Astrocyte (in vitro differentiated cells and primary cell): ENCODE measurements around the gene LMNTD2. TPM values are rescaled to one million over a fixed set of nuclear protein-coding genes. Genes with fewer than 3 reads are reported as not detected.

ENCODE experiments used
- DNase-seq: peaks from one replicate; pipeline ENCODE4 v3.0.0-alpha.2; 2010; ENCODE audit warnings: low read depth
- FAIRE-seq: peaks from 2 replicates; lab custom pipeline; 2011; peaks lifted over from hg19 to GRCh38; lab: Jason Lieb, UNC
- H2AFZ ChIP-seq: 2 replicates; pipeline ENCODE4 v1.6.0; 2012; ENCODE audit warnings: low read depth, low read length, inconsistent platforms
- H3K27ac ChIP-seq: 2 replicates; pipeline ENCODE4 v1.5.1; 2011; ENCODE audit warnings: low read depth, low read length, inconsistent platforms
- H3K27me3 ChIP-seq: 2 replicates; pipeline ENCODE4 v1.6.0; 2011; ENCODE audit warnings: low read length, inconsistent platforms; ENCODE audit not compliant: insufficient read depth
- H3K36me3 ChIP-seq: 2 replicates; pipeline ENCODE4 v1.5.1; 2011; ENCODE audit warnings: low read length, inconsistent platforms; ENCODE audit not compliant: insufficient read depth
- H3K4me1 ChIP-seq: 2 replicates; pipeline ENCODE4 v1.5.1; 2011; ENCODE audit warnings: low read length, inconsistent platforms; ENCODE audit not compliant: insufficient read depth
- H3K4me2 ChIP-seq: 2 replicates; pipeline ENCODE4 v1.6.0; 2012; ENCODE audit warnings: low read length, inconsistent platforms
- H3K4me3 ChIP-seq: 2 replicates; pipeline ENCODE4 v1.5.1; 2011; ENCODE audit warnings: low read depth, mild to moderate bottlenecking, low read length, inconsistent platforms; ENCODE audit not compliant: insufficient read depth
- H3K79me2 ChIP-seq: 2 replicates; pipeline ENCODE4 v1.6.0; 2012; ENCODE audit warnings: mild to moderate bottlenecking, low read length, inconsistent platforms; ENCODE audit not compliant: insufficient read depth
- H3K9ac ChIP-seq: 2 replicates; pipeline ENCODE4 v1.6.0; 2012; ENCODE audit warnings: mild to moderate bottlenecking, low read length, inconsistent platforms
- H3K9me3 ChIP-seq: 2 replicates; pipeline ENCODE4 v1.5.1; 2012; ENCODE audit warnings: low read depth, mild to moderate bottlenecking, low read length, inconsistent platforms; ENCODE audit not compliant: insufficient read depth
- H4K20me1 ChIP-seq: 2 replicates; pipeline ENCODE4 v1.6.0; 2012; ENCODE audit warnings: low read length, inconsistent platforms; ENCODE audit not compliant: insufficient read depth
- H3K27ac Mint-ChIP-seq: one replicate; pipeline ENCODE4 v1.8.0; 2021; ENCODE audit warnings: mild to moderate bottlenecking, mixed read lengths; ENCODE audit not compliant: unreplicated experiment
- H3K27me3 Mint-ChIP-seq: one replicate; pipeline ENCODE4 v1.8.0; 2021; ENCODE audit warnings: low read depth, mixed read lengths; ENCODE audit not compliant: unreplicated experiment
- H3K36me3 Mint-ChIP-seq: one replicate; pipeline ENCODE4 v1.8.0; 2021; ENCODE audit warnings: low read depth, mixed read lengths; ENCODE audit not compliant: unreplicated experiment
- H3K4me1 Mint-ChIP-seq: one replicate; pipeline ENCODE4 v1.8.0; 2021; ENCODE audit warnings: low read depth, mixed read lengths; ENCODE audit not compliant: unreplicated experiment
- H3K4me3 Mint-ChIP-seq: one replicate; pipeline ENCODE4 v1.8.0; 2021; ENCODE audit warnings: mild to moderate bottlenecking, moderate library complexity, mixed read lengths; ENCODE audit not compliant: unreplicated experiment
- H3K9me3 Mint-ChIP-seq: one replicate; pipeline ENCODE4 v1.8.0; 2021; ENCODE audit warnings: mild to moderate bottlenecking, mixed read lengths; ENCODE audit not compliant: unreplicated experiment
- CTCF ChIP-seq: IDR thresholded peaks from 2 replicates; pipeline ENCODE4 v1.5.1; 2011; ENCODE audit warnings: low read depth, mild to moderate bottlenecking, inconsistent platforms, low read length, moderate library complexity; ENCODE audit not compliant: insufficient read depth
- EZH2 ChIP-seq: IDR thresholded peaks from 2 replicates; pipeline ENCODE4 v1.6.1; 2012; ENCODE audit warnings: mild to moderate bottlenecking, low read length, inconsistent platforms; ENCODE audit not compliant: insufficient read depth
- total RNA-seq: library from RNA; stranded (reverse); gene quantifications from 2 replicates; pipeline ENCODE4 v1.2.1, GENCODE V29; 2021

LMNTD2 gene
- total RNA-seq, 1 donor from 2014 or later, result 2.8 TPM

- H3K79me2 ChIP-seq, result no peaks in the 10 kb centered on the region
- Mint-ChIP-seq H3K27me3 (peaks cover 6% of the 10 kb centered on the region), H3K4me1 (peaks cover under 1% of the 10 kb centered on the region), H3K9me3 (no peaks in the 10 kb centered on the region), H3K27ac (no peak overlapping the region), H3K36me3 (peaks cover 2% of the 10 kb centered on the region), H3K4me3 (no peak overlapping the region)
- no peaks in the 10 kb centered on the region for H3K27me3 ChIP-seq
- peaks cover 12% of the 10 kb centered on the region for H3K4me1 ChIP-seq
- no peaks in the 10 kb centered on the region for H4K20me1 ChIP-seq
- FAIRE-seq, result no peak
- H2AFZ ChIP-seq, result no peak overlapping the region
- TF ChIP-seq EZH2 (no peak), CTCF (no peak)
- DNase-seq, result no peak
- H3K4me2 ChIP-seq, result no peak overlapping the region
- H3K4me3 ChIP-seq, result no peak overlapping the region
- no peaks in the 10 kb centered on the region for H3K36me3 ChIP-seq
- H3K9ac ChIP-seq, result no peak overlapping the region
- no peaks in the 10 kb centered on the region for H3K9me3 ChIP-seq
- H3K27ac ChIP-seq, result no peak overlapping the region
These were observed 19.1 kb downstream of the LMNTD2 start for GRCh38 chr11:541433-541885.

DNA sequence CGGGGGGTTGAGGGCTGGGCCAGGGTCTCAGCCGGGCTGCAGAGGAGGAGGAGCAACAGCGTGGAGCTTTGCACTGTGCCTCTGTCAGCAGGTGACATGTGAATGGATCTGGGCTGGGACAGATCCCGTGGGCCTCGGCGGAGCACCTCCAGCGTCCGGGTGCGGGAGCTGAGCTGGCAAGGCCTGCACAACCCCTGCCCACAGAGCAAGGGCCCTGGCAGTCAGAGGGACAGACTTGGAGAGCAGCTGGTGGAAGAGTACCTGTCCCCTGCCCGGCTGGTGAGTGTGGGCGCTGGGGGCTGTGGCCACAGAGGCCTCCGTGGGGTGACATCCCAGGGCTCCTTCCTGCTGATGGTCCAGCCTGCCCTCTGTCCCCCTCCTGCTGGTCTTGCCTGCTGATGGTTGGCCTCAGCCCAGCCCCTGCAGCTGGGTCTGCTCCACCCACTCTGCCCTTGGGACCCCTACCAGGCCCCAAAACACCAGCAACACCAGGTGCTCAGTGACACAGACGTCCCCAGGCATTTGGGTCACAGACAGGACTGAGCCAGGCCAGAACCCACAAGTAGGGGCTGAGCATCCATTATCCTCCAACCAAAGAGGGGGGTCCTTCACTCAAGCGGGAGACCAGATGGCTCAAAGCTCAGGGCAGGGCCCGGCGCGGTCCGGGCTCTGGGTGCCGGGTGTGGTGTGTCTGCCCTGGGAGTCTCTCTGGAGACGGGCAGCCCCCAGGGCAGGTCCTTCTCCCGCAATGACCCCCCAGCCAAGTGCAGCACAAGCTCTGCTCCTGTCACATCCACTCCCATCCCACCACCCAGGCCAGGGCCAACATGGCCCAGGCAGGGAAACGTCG, 19.7 kb downstream of the LMNTD2 start:
- H3K4me3 Mint-ChIP-seq, result no peak overlapping the region
- H3K79me2 ChIP-seq, result no peaks in the 10 kb centered on the region
- H3K27ac ChIP-seq, result no peak overlapping the region

More for the DNA sequence above, 19.7 kb downstream of the LMNTD2 start:
- Histone ChIP-seq H3K9ac (no peak overlapping the region), H2AFZ (no peak overlapping the region), H3K36me3 (no peaks in the 10 kb centered on the region), H4K20me1 (no peaks in the 10 kb centered on the region), H3K4me2 (no peak overlapping the region), H3K4me3 (no peak overlapping the region), H3K9me3 (no peaks in the 10 kb centered on the region), H3K4me1 (peaks cover 15% of the 10 kb centered on the region), H3K27me3 (no peaks in the 10 kb centered on the region)
- peaks cover 2% of the 10 kb centered on the region for H3K36me3 Mint-ChIP-seq
- no peak overlapping the region for H3K27ac Mint-ChIP-seq
- peaks cover 6% of the 10 kb centered on the region for H3K27me3 Mint-ChIP-seq
- DNase-seq (no peak), FAIRE-seq (no peak)
- TF ChIP-seq CTCF (no peak), EZH2 (no peak)
- H3K9me3 Mint-ChIP-seq, result no peaks in the 10 kb centered on the region
- peaks cover 4% of the 10 kb centered on the region for H3K4me1 Mint-ChIP-seq
